Measurements from ENCODE around the gene CCBE1. TPM values are rescaled to one million over a fixed set of nuclear protein-coding genes. Genes with fewer than 3 reads are reported as not detected.

The CCBE1 gene
- polyA plus RNA-seq, 1 donor from 2014 or later, result 0.19 TPM

DNA sequence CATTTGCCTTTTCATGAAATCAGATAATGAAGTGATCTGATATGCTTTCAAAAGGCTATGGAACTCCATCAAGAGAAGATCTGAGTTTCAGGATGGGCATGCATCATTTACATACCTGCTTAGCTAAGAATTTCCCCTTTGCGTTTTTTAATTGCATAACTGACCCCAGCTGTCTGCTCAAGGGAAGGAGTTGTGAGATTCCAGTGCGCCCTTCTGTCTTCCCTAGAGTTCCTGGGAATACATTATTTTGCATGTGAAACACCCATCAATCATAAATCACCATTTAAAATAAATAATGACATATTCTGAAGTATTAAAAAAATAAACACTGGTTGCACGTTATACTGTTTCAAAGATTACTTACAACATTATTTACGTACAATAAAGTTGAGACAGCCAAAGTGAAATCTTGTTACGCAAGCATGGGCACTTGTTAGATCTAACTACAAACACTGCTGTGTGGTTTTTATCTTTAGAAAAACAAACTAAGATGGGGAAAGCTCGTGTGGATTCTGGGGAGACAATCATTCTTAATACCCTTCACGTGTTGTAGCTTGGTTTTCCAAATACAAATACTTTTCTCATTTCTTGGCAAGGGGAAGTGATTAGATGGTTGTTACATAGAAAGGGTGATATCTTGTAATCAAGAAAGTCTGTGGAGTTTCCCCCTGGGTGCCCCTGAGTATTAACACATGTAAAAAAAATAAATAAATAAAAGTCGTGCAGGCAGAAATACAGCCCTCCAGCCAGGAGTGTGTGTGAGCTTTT lies 212.5 kb downstream of the CCBE1 start:
- TF ChIP-seq TAF1 (IDR thresholded peaks at IDR 0.05; ENCODE audit: low read depth), result no peak
- TF ChIP-seq CTCF (IDR thresholded peaks at IDR 0.05; ENCODE audit: poor library complexity, severe bottlenecking), result no peak
- no peak for TF ChIP-seq POLR2AphosphoS5 (IDR thresholded peaks at IDR 0.05)
- TF ChIP-seq MXI1 (conservative IDR thresholded peaks at IDR 0.05; ENCODE audit: poor library complexity, severe bottlenecking), result no peak
- TF ChIP-seq EZH2 (IDR thresholded peaks at IDR 0.05; ENCODE audit: borderline replicate concordance, insufficient read depth, low read length, poor library complexity, severe bottlenecking), result no peak
- TF ChIP-seq SMC3 (conservative IDR thresholded peaks at IDR 0.05; ENCODE audit: poor library complexity), result no peak
- TF ChIP-seq RAD21 (conservative IDR thresholded peaks at IDR 0.05), result no peak
- TF ChIP-seq EP300 (conservative IDR thresholded peaks at IDR 0.05; ENCODE audit: poor library complexity, severe bottlenecking), result no peak
- TF ChIP-seq, protein P1, sequence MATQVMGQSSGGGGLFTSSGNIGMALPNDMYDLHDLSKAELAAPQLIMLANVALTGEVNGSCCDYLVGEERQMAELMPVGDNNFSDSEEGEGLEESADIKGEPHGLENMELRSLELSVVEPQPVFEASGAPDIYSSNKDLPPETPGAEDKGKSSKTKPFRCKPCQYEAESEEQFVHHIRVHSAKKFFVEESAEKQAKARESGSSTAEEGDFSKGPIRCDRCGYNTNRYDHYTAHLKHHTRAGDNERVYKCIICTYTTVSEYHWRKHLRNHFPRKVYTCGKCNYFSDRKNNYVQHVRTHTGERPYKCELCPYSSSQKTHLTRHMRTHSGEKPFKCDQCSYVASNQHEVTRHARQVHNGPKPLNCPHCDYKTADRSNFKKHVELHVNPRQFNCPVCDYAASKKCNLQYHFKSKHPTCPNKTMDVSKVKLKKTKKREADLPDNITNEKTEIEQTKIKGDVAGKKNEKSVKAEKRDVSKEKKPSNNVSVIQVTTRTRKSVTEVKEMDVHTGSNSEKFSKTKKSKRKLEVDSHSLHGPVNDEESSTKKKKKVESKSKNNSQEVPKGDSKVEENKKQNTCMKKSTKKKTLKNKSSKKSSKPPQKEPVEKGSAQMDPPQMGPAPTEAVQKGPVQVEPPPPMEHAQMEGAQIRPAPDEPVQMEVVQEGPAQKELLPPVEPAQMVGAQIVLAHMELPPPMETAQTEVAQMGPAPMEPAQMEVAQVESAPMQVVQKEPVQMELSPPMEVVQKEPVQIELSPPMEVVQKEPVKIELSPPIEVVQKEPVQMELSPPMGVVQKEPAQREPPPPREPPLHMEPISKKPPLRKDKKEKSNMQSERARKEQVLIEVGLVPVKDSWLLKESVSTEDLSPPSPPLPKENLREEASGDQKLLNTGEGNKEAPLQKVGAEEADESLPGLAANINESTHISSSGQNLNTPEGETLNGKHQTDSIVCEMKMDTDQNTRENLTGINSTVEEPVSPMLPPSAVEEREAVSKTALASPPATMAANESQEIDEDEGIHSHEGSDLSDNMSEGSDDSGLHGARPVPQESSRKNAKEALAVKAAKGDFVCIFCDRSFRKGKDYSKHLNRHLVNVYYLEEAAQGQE (IDR thresholded peaks at IDR 0.05; ENCODE audit: borderline replicate concordance), result no peak
- Histone ChIP-seq H3F3A (ENCODE audit: insufficient read depth, low read length, poor library complexity, severe bottlenecking) (no peaks in the 10 kb centered on the region), H4K20me1 (ENCODE audit: insufficient read depth) (no peaks in the 10 kb centered on the region), H3K27ac (ENCODE audit: low read length) (no peak overlapping the region), H3K79me2 (replicated peaks; ENCODE audit: insufficient read depth, low read length) (no peaks in the 10 kb centered on the region), H3K9me3 (ENCODE audit: low read length) (no peaks in the 10 kb centered on the region), H3K9me2 (ENCODE audit: insufficient read depth, low read length) (no peaks in the 10 kb centered on the region), H3K4me2 (ENCODE audit: low read length) (no peak overlapping the region), H3K36me3 (ENCODE audit: insufficient read depth, low read length) (no peaks in the 10 kb centered on the region), H3K9ac (ENCODE audit: low read length) (no peak overlapping the region), H2AFZ (ENCODE audit: low read depth, low read length) (no peak overlapping the region), H3K27me3 (ENCODE audit: insufficient read depth, low read depth, low read length) (no peaks in the 10 kb centered on the region), H3K4me3 (ENCODE audit: low read length) (no peak overlapping the region)

GRCh38 chr18:59484131-59484530 lies 213.1 kb downstream of the CCBE1 start:
- Histone ChIP-seq H3F3A (ENCODE audit: insufficient read depth, low read length, poor library complexity, severe bottlenecking) (no peaks in the 10 kb centered on the region), H3K36me3 (ENCODE audit: insufficient read depth, low read length) (no peaks in the 10 kb centered on the region), H3K9ac (ENCODE audit: low read length) (no peak overlapping the region), H3K79me2 (replicated peaks; ENCODE audit: insufficient read depth, low read length) (no peaks in the 10 kb centered on the region), H3K4me2 (ENCODE audit: low read length) (no peak overlapping the region), H4K20me1 (ENCODE audit: insufficient read depth) (no peaks in the 10 kb centered on the region), H3K27ac (ENCODE audit: low read length) (no peak overlapping the region), H3K9me3 (ENCODE audit: low read length) (no peaks in the 10 kb centered on the region), H2AFZ (ENCODE audit: low read depth, low read length) (no peak overlapping the region), H3K4me3 (ENCODE audit: low read length) (no peak overlapping the region), H3K9me2 (ENCODE audit: insufficient read depth, low read length) (no peaks in the 10 kb centered on the region), H3K27me3 (ENCODE audit: insufficient read depth, low read depth, low read length) (no peaks in the 10 kb centered on the region)
- TF ChIP-seq CTCF (IDR thresholded peaks at IDR 0.05; ENCODE audit: poor library complexity, severe bottlenecking), result no peak
- TF ChIP-seq POLR2AphosphoS5 (IDR thresholded peaks at IDR 0.05), result no peak
- TF ChIP-seq EP300 (conservative IDR thresholded peaks at IDR 0.05; ENCODE audit: poor library complexity, severe bottlenecking), result no peak
- no peak for TF ChIP-seq RAD21 (conservative IDR thresholded peaks at IDR 0.05)
- TF ChIP-seq, protein P1 (IDR thresholded peaks at IDR 0.05; ENCODE audit: borderline replicate concordance), result no peak
- no peak for TF ChIP-seq MXI1 (conservative IDR thresholded peaks at IDR 0.05; ENCODE audit: poor library complexity, severe bottlenecking)
- no peak for TF ChIP-seq EZH2 (IDR thresholded peaks at IDR 0.05; ENCODE audit: borderline replicate concordance, insufficient read depth, low read length, poor library complexity, severe bottlenecking)
- TF ChIP-seq SMC3 (conservative IDR thresholded peaks at IDR 0.05; ENCODE audit: poor library complexity), result no peak
- no peak for TF ChIP-seq TAF1 (IDR thresholded peaks at IDR 0.05; ENCODE audit: low read depth)
